Measurements from ENCODE around the gene MADCAM1.

The MADCAM1 gene

GRCh38 chr19:497491-497868, 1.2 kb downstream of the MADCAM1 start:
- DNase-seq (ENCODE audit: low read depth), result no peak
- no peak overlapping the region for H3K4me3 ChIP-seq (ENCODE audit: low read length)
- TF ChIP-seq CTCF (IDR thresholded peaks at IDR 0.05; ENCODE audit: insufficient read depth, low read depth, low read length, missing control alignments), result no peak

GRCh38 chr19:497869-498510, 1.7 kb downstream of the MADCAM1 start:
- DNase-seq (ENCODE audit: low read depth), result no peak
- TF ChIP-seq CTCF (IDR thresholded peaks at IDR 0.05; ENCODE audit: insufficient read depth, low read depth, low read length, missing control alignments), result no peak
- H3K4me3 ChIP-seq (ENCODE audit: low read length), result no peak overlapping the region

GRCh38 chr19:498511-498891, 2.2 kb downstream of the MADCAM1 start:
- DNase-seq (ENCODE audit: low read depth), result no peak
- TF ChIP-seq CTCF (IDR thresholded peaks at IDR 0.05; ENCODE audit: insufficient read depth, low read depth, low read length, missing control alignments), result no peak
- no peak overlapping the region for H3K4me3 ChIP-seq (ENCODE audit: low read length)

- TF ChIP-seq CTCF (IDR thresholded peaks at IDR 0.05; ENCODE audit: insufficient read depth, low read depth, low read length, missing control alignments), result no peak
- no peak overlapping the region for H3K4me3 ChIP-seq (ENCODE audit: low read length)
- DNase-seq (ENCODE audit: low read depth), result no peak
Measured at GRCh38 chr19:498977-499623, 2.8 kb downstream of the MADCAM1 start.

GRCh38 chr19:501646-502045, 5.4 kb downstream of the MADCAM1 start:
- DNase-seq (ENCODE audit: low read depth), result no peak
- no peak overlapping the region for H3K4me3 ChIP-seq (ENCODE audit: low read length)
- TF ChIP-seq CTCF (IDR thresholded peaks at IDR 0.05; ENCODE audit: insufficient read depth, low read depth, low read length, missing control alignments), result no peak

- DNase-seq (ENCODE audit: low read depth), result no peak
- no peak overlapping the region for H3K4me3 ChIP-seq (ENCODE audit: low read length)
- TF ChIP-seq CTCF (IDR thresholded peaks at IDR 0.05; ENCODE audit: insufficient read depth, low read depth, low read length, missing control alignments), result no peak
Measured at GRCh38 chr19:504616-505015, 8.3 kb downstream of the MADCAM1 start.
